Heart left ventricle (tissue), 16 donors: ENCODE measurements around the gene STIM1. TPM values are rescaled to one million over a fixed set of nuclear protein-coding genes. Genes with fewer than 3 reads are reported as not detected.
A peak's percentile ranks its signal among the peaks of the same experiment; 100 is the strongest.

Experiments
- ATAC-seq, 4 donors: fragments of 200-7000 bp; cut with Tn5 transposase; one replicate each; pipeline ENCODE4 v1.9.1; 2020 to 2022; ENCODE audit warnings: moderate library complexity in 4 of 4, mild to moderate bottlenecking in 3 of 4, moderate number of reproducible peaks in 1 of 4
- DNase-seq, 5 donors: peaks; one replicate each; pipeline ENCODE4 v3.0.0-alpha.2; 2020
- H3K27ac ChIP-seq, 12 donors: fragments of 200-600 bp; sonication (generic) in 4 of 12; one replicate each; pipeline versions ENCODE4 v1.5.0 to v1.8.0; 2016 to 2022; ENCODE audit warnings: mild to moderate bottlenecking in 2 of 12
- H3K27me3 ChIP-seq, 9 donors: fragments of 200-600 bp; sonication (generic) in 2 of 9; one replicate each; pipeline versions ENCODE4 v1.5.1 to v1.8.0; 2016 to 2022; ENCODE audit warnings: mild to moderate bottlenecking in 3 of 9
- H3K36me3 ChIP-seq, 9 donors: fragments of 200-600 bp; sonication (generic) in 2 of 9; one replicate each; pipeline versions ENCODE4 v1.5.0 to v1.8.0; 2018 to 2022; ENCODE audit warnings: mild to moderate bottlenecking in 2 of 9
- H3K4me1 ChIP-seq, 12 donors: fragments of 200-600 bp; sonication (generic) in 4 of 12; one replicate each; pipeline versions ENCODE4 v1.5.0 to v1.8.0; 2016 to 2022; ENCODE audit warnings: mild to moderate bottlenecking in 3 of 12
- H3K4me3 ChIP-seq, 12 donors: fragments of 200-600 bp; sonication (generic) in 4 of 12; one replicate each; pipeline versions ENCODE4 v1.5.0 to v1.8.0; 2017 to 2022; ENCODE audit warnings: mild to moderate bottlenecking in 9 of 12, moderate library complexity in 4 of 12
- H3K9me3 ChIP-seq, 12 donors: fragments of 200-600 bp; sonication (generic) in 4 of 12; one replicate each; pipeline versions ENCODE4 v1.5.0 to v1.8.0; 2016 to 2022; ENCODE audit warnings: mild to moderate bottlenecking in 1 of 12
- CTCF ChIP-seq, 12 donors: fragments of 200-600 bp; sonication (generic) in 4 of 12; IDR thresholded peaks; one replicate each; pipeline versions ENCODE4 v1.5.0 to v1.8.0; 2018 to 2022; ENCODE audit warnings: antibody characterized with exemption in 12 of 12, mild to moderate bottlenecking in 5 of 12
- POLR2A ChIP-seq, 2 donors: fragments of 450-650 bp; IDR thresholded peaks; one replicate each; pipeline ENCODE4 v1.6.1; 2017; ENCODE audit warnings: antibody characterized with exemption in 2 of 2, mild to moderate bottlenecking in 2 of 2, moderate library complexity in 2 of 2
- WGBS, 4 donors: extraction: QIAGEN DNeasy Blood & Tissue Kit in 2 of 4; methylation state at CpG; one replicate each; pipeline versions ENCODE4 v1.1.5 to v1.1.7; 2013 to 2018; 5-methylcytosine and 5-hydroxymethylcytosine counted together
- intact Hi-C, 10 donors: fragments of 100-400 bp; cut with DNase I; formaldehyde crosslinking; loops; one replicate each; pipeline versions ENCODE4 v1.11.1 to v1.14.2; 2022
- polyA plus RNA-seq, 2 donors: library from polyadenylated mRNA; stranded (reverse); fragments of 200-250 nt; gene quantifications; one replicate each; pipeline ENCODE4 v1.2.3, GENCODE V29; 2013
- total RNA-seq, 9 donors: library from RNA; depleted of rRNA in 2 of 9; stranded (reverse); fragments of >200 nt in 2 of 9; fragmentation: NEBNext Ultra II Directional in 3 of 9; extraction: Animal tissue kit (Norgen Biotek cat#: 25700) in 3 of 9; gene quantifications; one replicate each; pipeline versions ENCODE4 v1.1.0 to v1.2.4, GENCODE V29; 2016 to 2023
- donor health status: ischemic (EF 13 %, LVEDD 7.1; RV severe dilation, severe dysfunction).
- donor health status: healthy with polysubstance abuse.
- donor health status: DM: no; HTN: yes; CAD: no.
- donor health status: DM: no; HTN: no; CAD: no.
- donor health status: ischemic (EF 25% LVEDD 6.9; RV normal size, moderate dysfunction).
- donor health status: ischemic (EF 25% LVEDD 5.7; RV mildly dilated, moderate dysfunction).
- donor health status: healthy.
- donor health status: DM: yes; HTN: yes; CAD: no.
- donor health status: ischemic (EF 35%, LVEDD 5.7; RV mildly dilated, moderate dysfunction).
- donor health status: nonischemic (EF 11% LVEDD 7.7; RV severe dilation, severe dysfunction).
- donor health status: DM: yes; HTN: yes; CAD: no.
- donor health status: PGD.
- donor health status: ischemic (EF 29% LVEDD 5.4; RV normal size, mild dysfunction).
- donor health status: nonischemic (EF 23%, LVEDD 6.1; RV moderate dilation, normal function).

Gene STIM1
- total and polyA plus RNA-seq, 11 donors: 13.2 to 42.9 (median 28.9) TPM

GRCh38 chr11:4060182-4060923 is 204.9 kb downstream of the STIM1 start:
- WGBS, 4 donors: 65 to 73% (median 68%) methylated on average over 4 of the region's 4 CpGs
- H3K27me3 ChIP-seq: no peaks in the 10 kb centered on the region
- H3K9me3 ChIP-seq: no peaks in the 10 kb centered on the region
- DNase-seq (no peak), ATAC-seq (peak in 1 of 4 donors; percentile 23)
- H3K36me3 ChIP-seq: peaks cover 0 to 56% (median 37%) of the 10 kb centered on the region in 9 donors
- no peak overlapping the region for H3K27ac ChIP-seq
- TF ChIP-seq CTCF (IDR thresholded peaks at IDR 0.05): no peak
- no peak for TF ChIP-seq POLR2A (IDR thresholded peaks at IDR 0.05)
- intact Hi-C loops: loop anchor here in 1 of 10 donors (10.0 kb wide), 1 partner anchor 126 kb away; no protein-coding TSS in a partner anchor
- H3K4me3 ChIP-seq: no peak overlapping the region
- peaks cover 0 to 33% (median 19%) of the 10 kb centered on the region in 12 donors for H3K4me1 ChIP-seq

- intact Hi-C loops: loop anchor here in 1 of 10 donors (10.0 kb wide), 1 partner anchor 127 kb away; no protein-coding TSS in a partner anchor
- DNase-seq (no peak), ATAC-seq (no peak)
- peaks cover 0 to 47% (median 30%) of the 10 kb centered on the region in 12 donors for H3K4me1 ChIP-seq
- no peak overlapping the region for H3K27ac ChIP-seq
- no peaks in the 10 kb centered on the region for H3K27me3 ChIP-seq
- 96 to 100% (median 97%) methylated on average over 1 of the region's 1 CpG for WGBS, 4 donors
- H3K4me3 ChIP-seq: no peak overlapping the region
- H3K9me3 ChIP-seq: no peaks in the 10 kb centered on the region
- peaks cover 0 to 43% (median 27%) of the 10 kb centered on the region in 9 donors for H3K36me3 ChIP-seq
- no peak for TF ChIP-seq CTCF (IDR thresholded peaks at IDR 0.05)
- TF ChIP-seq POLR2A (IDR thresholded peaks at IDR 0.05): no peak
These were observed 206.2 kb downstream of the STIM1 start for GRCh38 chr11:4061700-4062099.

GRCh38 chr11:4063348-4063747 is 207.9 kb downstream of the STIM1 start:
- Histone ChIP-seq H3K36me3 (peaks cover 0 to 39% (median 24%) of the 10 kb centered on the region in 9 donors), H3K4me1 (peaks cover 0 to 46% (median 25%) of the 10 kb centered on the region in 12 donors), H3K27ac (no peak overlapping the region), H3K4me3 (no peak overlapping the region), H3K27me3 (no peaks in the 10 kb centered on the region), H3K9me3 (no peaks in the 10 kb centered on the region)
- DNase-seq (no peak), ATAC-seq (no peak)
- intact Hi-C loops: loop anchor here in 1 of 10 donors (10.0 kb wide), 1 partner anchor 129 kb away; no protein-coding TSS in a partner anchor
- TF ChIP-seq CTCF (IDR thresholded peaks at IDR 0.05) (no peak), POLR2A (IDR thresholded peaks at IDR 0.05) (no peak)
- 83 to 95% (median 90%) methylated on average over 3 of the region's 3 CpGs for WGBS, 4 donors

GRCh38 chr11:4064278-4064955 is 209.0 kb downstream of the STIM1 start:
- Histone ChIP-seq H3K36me3 (peaks cover 0 to 31% (median 19%) of the 10 kb centered on the region in 9 donors), H3K4me1 (peaks cover 0 to 44% (median 26%) of the 10 kb centered on the region in 12 donors), H3K27ac (no peak overlapping the region), H3K9me3 (no peaks in the 10 kb centered on the region), H3K4me3 (no peak overlapping the region), H3K27me3 (no peaks in the 10 kb centered on the region)
- intact Hi-C loops: loop anchor here in 1 of 10 donors (10.0 kb wide), 1 partner anchor 130 kb away; no protein-coding TSS in a partner anchor
- 93 to 100% (median 99%) methylated on average over 1 of the region's 1 CpG for WGBS, 4 donors
- TF ChIP-seq CTCF (IDR thresholded peaks at IDR 0.05) (no peak), POLR2A (IDR thresholded peaks at IDR 0.05) (no peak)
- DNase-seq (no peak), ATAC-seq (peak in 2 of 4 donors; percentile 29 to 48)
